GM21526 (cell line): Measurements from ENCODE around the gene RAVER1.
"Not testable (repeated sequence)": the region's sequence is repeated elsewhere in the genome, so short reads cannot be mapped to it uniquely, and the experiment has no call there.

Experiments used
- ATAC-seq: cut with Tn5 transposase; IDR thresholded peaks from one replicate; pipeline ENCODE4 v1.9.1; 2021; ENCODE audit warnings: moderate library complexity; ENCODE audit not compliant: unreplicated experiment, low FRiP score

The RAVER1 gene

DNA sequence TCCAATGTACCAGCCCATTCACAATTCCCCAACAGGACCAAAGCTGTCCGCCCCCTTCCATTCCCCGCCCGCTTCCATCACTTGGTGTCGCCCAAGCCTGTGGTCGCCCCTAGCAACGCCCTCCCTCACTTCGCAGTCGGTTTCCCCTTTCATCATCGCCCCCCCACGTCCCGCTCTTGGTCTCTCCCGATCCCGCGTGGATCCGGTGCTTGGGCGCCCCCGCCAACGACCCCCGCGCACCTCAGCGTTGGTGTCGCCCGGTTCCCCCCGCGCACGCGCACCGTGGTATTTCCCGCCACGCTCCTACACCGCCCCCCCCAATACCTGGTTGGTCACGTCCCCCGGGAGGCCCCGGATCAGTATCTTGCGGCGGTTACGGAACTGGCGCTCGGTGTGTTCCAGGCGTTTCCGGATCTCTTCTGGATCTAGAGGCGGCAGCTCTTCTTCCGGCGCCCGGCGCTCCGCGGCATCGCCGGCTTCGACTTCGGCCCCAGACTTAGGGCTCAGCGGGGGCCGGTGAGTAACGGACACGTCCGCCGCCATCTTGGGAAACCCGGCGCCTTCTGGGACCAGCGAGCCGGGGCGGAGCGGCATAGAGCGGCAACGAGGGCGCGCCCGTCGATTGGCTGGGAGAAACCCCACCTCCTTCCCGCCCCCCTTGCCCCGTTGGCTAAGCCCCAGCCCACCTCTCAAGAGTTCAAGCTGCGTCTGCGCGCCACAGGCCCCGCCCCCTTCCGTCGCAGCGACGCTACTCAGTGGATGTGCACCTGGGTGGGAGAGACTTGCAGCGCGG is at the start of gene RAVER1:
TSS of gene RAVER1 (minus strand) at position 565 of the 793 bp plus-strand sequence. CDS start at position 543, 22 bp downstream.
- ATAC-seq = peak; percentile 72

GRCh38 chr19:10383223-10383499 is 49.8 kb upstream of the RAVER1 start:
- ATAC-seq = not testable (repeated sequence)

DNA sequence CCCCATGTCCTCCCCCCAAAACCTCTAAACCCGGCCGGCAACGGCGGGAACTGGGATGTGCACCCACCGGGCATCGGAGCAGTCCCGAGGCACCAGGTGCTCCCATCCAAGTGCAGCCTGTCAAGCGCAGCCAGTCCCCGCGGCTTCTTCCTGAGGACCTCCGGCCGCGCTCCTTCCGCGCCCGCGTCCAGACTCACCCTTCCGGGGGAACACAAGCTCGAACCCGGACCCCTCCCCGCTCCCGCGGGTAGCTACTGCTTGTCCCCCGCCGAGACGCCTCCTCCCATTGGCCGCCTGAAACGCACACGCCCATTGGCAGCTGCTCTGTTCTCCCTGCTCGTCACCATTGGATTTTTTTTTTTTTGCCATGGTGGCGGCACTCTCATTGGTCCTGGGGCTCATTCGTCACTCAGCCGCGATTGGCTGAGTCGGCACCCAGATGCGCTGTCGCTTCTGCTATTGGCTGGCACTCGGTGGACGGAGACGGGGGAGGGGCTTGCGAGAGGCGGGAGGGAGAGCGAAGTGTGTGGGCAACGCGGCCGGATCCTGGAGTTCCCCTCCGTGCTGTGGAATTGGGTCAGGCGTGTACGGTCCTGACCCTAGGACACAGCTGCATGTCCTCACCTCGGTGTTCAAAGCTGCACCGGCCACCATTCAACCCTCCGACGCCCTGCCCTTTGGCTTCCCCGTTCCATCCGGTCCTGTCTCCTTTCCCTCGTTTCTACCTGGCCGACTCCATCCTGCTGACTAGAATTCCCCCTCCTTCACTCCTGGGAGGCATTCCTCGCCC is 47.2 kb upstream of the RAVER1 start, which contains the start of gene TYK2:
TSS of gene TYK2 (minus strand) at position 260 of the 790 bp plus-strand sequence. CDS start 2,166 bp downstream, outside the sequence.
- peak; percentile 79 for ATAC-seq

DNA sequence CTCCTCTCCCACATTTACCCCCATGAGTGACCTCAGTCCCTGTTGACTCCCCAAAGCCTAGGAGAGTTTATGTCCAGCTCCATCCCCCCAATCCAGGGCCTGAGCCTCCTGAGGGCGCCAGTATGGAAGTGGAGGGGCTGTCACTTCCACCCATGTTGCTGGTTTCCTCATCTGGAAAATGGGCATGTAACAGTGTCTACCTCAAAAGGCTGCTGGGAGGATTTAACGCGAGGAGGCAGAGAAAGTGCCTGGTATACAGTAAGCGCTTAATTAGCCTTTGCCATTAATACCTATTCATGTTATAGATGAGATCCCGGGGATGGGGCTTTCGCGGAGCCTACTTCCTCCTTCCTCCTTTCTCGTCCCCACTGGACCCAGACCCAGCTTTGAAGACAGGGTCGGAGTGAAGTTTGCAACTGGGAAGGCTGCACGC is 46.6 kb upstream of the RAVER1 start:
- peak; percentile 3 for ATAC-seq

GRCh38 chr19:10378124-10378523 is 44.8 kb upstream of the RAVER1 start:
- no peak for ATAC-seq

DNA sequence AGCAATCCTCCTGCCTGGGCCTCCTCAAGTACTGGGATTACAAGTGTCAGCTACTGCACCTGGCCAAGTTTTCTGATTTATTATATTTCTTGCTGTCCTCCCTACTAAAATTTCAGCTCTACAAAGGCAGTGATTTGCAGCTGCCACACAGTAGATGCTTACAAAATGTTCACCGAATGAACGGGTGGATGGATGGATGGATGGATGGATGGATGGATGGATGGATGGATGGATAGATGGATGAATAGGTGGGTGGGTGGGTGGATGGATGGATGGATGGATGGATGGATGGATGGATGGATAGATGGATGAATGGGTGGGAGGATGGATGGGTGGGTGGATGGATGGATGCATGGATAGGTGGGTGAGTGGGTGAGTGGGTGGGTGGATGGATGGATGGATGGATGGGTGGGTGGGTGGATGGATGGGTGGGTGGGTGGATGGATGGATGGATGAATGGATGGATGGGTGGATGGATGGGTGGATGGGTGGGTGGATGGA is 43.9 kb upstream of the RAVER1 start:
- ATAC-seq = not testable (repeated sequence)

DNA sequence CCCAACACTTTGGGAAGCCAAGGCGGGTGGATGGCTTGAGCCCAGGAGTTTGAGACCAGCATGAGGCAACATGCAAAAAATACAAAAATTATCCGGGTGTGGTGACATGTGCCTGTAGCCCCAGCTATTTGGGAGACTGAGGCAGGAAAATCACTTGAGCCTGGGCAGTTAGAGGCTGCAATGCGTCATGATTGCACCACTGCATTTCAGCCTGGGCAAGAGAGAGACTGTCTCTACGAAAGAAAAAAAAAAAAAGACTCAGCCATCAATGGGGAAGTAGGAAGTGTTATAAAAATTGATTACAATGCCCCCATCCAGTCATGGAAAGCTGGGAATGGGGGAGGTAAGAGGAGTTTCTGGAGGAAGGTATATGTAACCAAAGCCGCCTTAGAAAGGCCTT is 41.6 kb upstream of the RAVER1 start:
- no peak for ATAC-seq

DNA sequence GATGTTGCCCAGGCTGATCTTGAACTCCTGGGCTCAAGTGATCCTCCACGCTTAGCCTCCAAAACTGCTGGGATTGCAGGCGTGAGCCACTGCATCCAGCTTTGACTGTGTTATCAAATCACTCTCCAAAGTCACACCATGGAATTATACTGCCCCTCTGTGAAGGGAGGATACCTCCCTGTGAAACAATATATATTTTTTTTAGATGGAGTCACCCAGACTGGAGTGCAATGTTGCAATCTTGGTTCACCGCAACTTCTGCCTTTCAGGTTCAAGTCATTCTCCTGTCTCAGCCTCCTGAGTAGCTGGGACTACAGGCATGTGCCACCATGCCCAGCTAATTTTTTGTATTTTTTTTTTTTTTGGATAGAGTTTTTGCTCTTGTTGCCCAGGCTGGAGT is 39.4 kb upstream of the RAVER1 start:
- ATAC-seq = no peak

- no peak for ATAC-seq
Observed at GRCh38 chr19:10368101-10368803, 34.9 kb upstream of the RAVER1 start.

- ATAC-seq = not testable (repeated sequence)
Observed at GRCh38 chr19:10366950-10367512, 33.7 kb upstream of the RAVER1 start.

- ATAC-seq = no peak
Observed at GRCh38 chr19:10365518-10365917, 32.2 kb upstream of the RAVER1 start.

DNA sequence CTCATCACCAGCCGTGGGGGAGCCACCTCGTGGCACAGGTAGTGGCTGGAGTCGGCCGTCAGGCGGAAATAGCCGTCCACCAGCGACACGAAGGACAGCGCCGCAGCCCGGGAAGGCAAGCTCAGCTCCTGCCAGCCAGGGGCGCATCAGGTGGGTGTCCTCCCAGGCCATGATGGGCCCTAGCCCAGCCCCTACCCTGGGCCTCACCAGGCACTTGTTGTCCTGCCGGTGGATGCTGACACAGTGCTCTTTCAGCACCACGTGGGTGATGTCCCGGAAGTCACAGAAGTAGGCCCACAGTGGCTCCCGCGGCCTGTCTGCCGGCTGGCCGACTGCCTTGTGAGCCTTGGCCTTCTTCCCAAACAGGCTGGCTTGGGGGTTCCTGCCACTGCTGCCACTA is 31.3 kb upstream of the RAVER1 start:
- ATAC-seq = no peak

DNA sequence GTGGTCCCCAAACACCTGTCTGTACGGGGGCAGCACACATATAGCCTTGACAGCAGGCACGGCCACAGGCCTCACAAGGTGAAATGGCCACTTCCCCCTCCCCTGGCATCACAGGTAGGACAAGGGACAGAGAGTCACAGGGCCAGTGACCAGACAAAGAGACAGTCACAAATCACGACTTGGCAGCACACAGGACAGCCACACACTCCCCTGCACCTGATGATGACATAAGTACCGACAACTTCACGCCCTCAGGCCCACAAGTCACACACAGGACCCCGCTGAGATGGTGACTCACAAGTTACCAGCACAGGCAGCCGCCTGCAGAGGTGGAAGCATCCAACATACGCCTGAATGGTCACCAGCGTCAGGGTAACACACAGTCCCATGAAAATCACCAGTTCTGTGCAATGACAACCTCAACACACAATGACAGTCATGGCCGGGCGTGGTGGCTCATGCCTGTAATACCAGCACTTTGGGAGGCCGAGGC is 30.5 kb upstream of the RAVER1 start:
- ATAC-seq = no peak

- ATAC-seq = no peak
Observed at GRCh38 chr19:10362259-10362658, 28.9 kb upstream of the RAVER1 start.

- ATAC-seq = no peak
Observed at GRCh38 chr19:10361569-10362011, 28.3 kb upstream of the RAVER1 start.

- no peak for ATAC-seq
Observed at GRCh38 chr19:10356431-10356830, 23.1 kb upstream of the RAVER1 start.

DNA sequence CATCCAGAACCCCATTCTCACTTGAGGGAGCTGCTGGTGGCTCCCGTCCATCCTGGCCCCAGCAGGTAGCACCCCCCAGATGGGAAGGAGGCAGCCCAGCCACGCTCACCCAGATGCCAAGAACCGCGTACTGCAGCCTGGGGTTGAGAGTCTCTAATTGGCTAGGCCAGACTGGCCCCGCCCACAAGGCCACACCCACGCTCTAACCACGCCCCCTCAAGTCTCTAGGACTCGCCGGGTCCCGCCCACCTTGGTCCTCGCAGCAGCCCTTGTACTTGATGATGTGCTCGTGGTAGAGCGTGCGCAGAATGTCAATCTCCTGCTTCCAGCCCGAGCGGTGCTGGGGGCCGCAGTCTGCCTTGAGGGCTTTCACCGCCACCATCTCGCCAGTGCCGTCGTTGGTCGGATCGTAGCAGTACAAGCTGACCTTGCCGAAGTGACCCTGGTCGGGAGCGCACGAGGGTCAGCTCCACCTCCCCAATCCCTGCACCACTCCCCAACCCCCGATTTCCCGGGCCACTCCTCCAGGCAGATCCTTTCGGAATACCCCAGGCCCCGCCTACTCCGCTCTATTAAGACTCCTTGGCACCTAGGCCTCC is 20.6 kb upstream of the RAVER1 start:
- ATAC-seq = no peak

GRCh38 chr19:10352764-10353671 is 19.7 kb upstream of the RAVER1 start:
- no peak for ATAC-seq

GRCh38 chr19:10346509-10346908 is 13.2 kb upstream of the RAVER1 start:
- no peak for ATAC-seq
